Measurements from ENCODE around the gene ZNF648.
"Not testable (repeated sequence)": the region's sequence is repeated elsewhere in the genome, so short reads cannot be mapped to it uniquely, and the experiment has no call there.

Gene ZNF648

GRCh38 chr1:182010800-182011370 lies 50.6 kb downstream of the ZNF648 start:
- not testable (repeated sequence) for H3K27ac ChIP-seq (ENCODE audit: low read length)

GRCh38 chr1:182005398-182005797 lies 56.1 kb downstream of the ZNF648 start:
- H3K9me3 ChIP-seq (ENCODE audit: control insufficient read depth in 1 of 2, low read length in 2 of 2), result not testable (repeated sequence)

More at GRCh38 chr1:182010800-182011370, 50.6 kb downstream of the ZNF648 start:
- H3K36me3 ChIP-seq (ENCODE audit: control insufficient read depth in 1 of 2, insufficient read depth in 2 of 2, low read length in 2 of 2); H3K27me3 ChIP-seq (ENCODE audit: low read depth, low read length); H3K4me3 ChIP-seq (ENCODE audit: low read depth in 1 of 2, low read length in 2 of 2); H3K4me1 ChIP-seq (ENCODE audit: control insufficient read depth in 1 of 2, insufficient read depth in 2 of 2, low read length in 2 of 2); H3K9me3 ChIP-seq (ENCODE audit: control insufficient read depth in 1 of 2, low read length in 2 of 2): not testable (repeated sequence)

GRCh38 chr1:182004601-182005000 lies 56.9 kb downstream of the ZNF648 start:
- H3K27me3 ChIP-seq (ENCODE audit: low read depth, low read length), result no peaks in the 10 kb centered on the region
- H3K36me3 ChIP-seq (ENCODE audit: control insufficient read depth in 1 of 2, insufficient read depth in 2 of 2, low read length in 2 of 2), result no peaks in the 10 kb centered on the region
- H3K9me3 ChIP-seq (ENCODE audit: control insufficient read depth in 1 of 2, low read length in 2 of 2), result no peaks in the 10 kb centered on the region
- no peak overlapping the region for H3K4me3 ChIP-seq (ENCODE audit: low read depth in 1 of 2, low read length in 2 of 2)
- no peak overlapping the region for H3K27ac ChIP-seq (ENCODE audit: low read length)
- H3K4me1 ChIP-seq (ENCODE audit: control insufficient read depth in 1 of 2, insufficient read depth in 2 of 2, low read length in 2 of 2), result no peaks in the 10 kb centered on the region

More at GRCh38 chr1:182005398-182005797, 56.1 kb downstream of the ZNF648 start:
- not testable (repeated sequence) for H3K4me1 ChIP-seq (ENCODE audit: control insufficient read depth in 1 of 2, insufficient read depth in 2 of 2, low read length in 2 of 2); H3K27ac ChIP-seq (ENCODE audit: low read length); H3K4me3 ChIP-seq (ENCODE audit: low read depth in 1 of 2, low read length in 2 of 2); H3K36me3 ChIP-seq (ENCODE audit: control insufficient read depth in 1 of 2, insufficient read depth in 2 of 2, low read length in 2 of 2); H3K27me3 ChIP-seq (ENCODE audit: low read depth, low read length)
